ENCODE results near the gene FAM180B.

The FAM180B gene

GRCh38 chr11:47578524-47579494 is 7.7 kb upstream of the FAM180B start, which contains the start of the genes KBTBD4 and NDUFS3 (continued):
- TF ChIP-seq ZBTB1 (tag by site-specific recombination; IDR thresholded peaks at IDR 0.05) (no peak), ZNF211 (tag by site-specific recombination; IDR thresholded peaks at IDR 0.05; ENCODE audit: low read depth) (no peak), ZNF629 (tag by site-specific recombination; IDR thresholded peaks at IDR 0.05) (peak; percentile 94), ZNF837 (tag by site-specific recombination; IDR thresholded peaks at IDR 0.05) (no peak), ZNF23 (tag by site-specific recombination; IDR thresholded peaks at IDR 0.05; ENCODE audit: borderline replicate concordance) (no peak), ZNF560 (tag by site-specific recombination; IDR thresholded peaks at IDR 0.05; ENCODE audit: borderline replicate concordance) (no peak), ZNF521 (tag by site-specific recombination; IDR thresholded peaks at IDR 0.05) (no peak), ZNF24 (tag by site-specific recombination; IDR thresholded peaks at IDR 0.05) (peak; percentile 98), ZNF510 (tag by site-specific recombination; IDR thresholded peaks at IDR 0.05; ENCODE audit: insufficient replicate concordance) (no peak), ZNF501 (tag by site-specific recombination; IDR thresholded peaks at IDR 0.05) (peak; percentile 100), ZNF221 (tag by site-specific recombination; IDR thresholded peaks at IDR 0.05; ENCODE audit: borderline replicate concordance) (no peak), ZSCAN30 (tag by site-specific recombination; IDR thresholded peaks at IDR 0.05) (peak; percentile 81), SCRT2 (tag by site-specific recombination; IDR thresholded peaks at IDR 0.05) (peak; percentile 71), OSR2 (tag by site-specific recombination; IDR thresholded peaks at IDR 0.05) (0 out of 2 replicates have a peak, but pooled peaks have one; percentile 39), OVOL3 (tag by site-specific recombination; IDR thresholded peaks at IDR 0.05) (peak; percentile 90), KLF10 (tag by site-specific recombination; IDR thresholded peaks at IDR 0.05) (no peak; the same call in 1 of the 2 replicates), ZFP69B (tag by site-specific recombination; IDR thresholded peaks at IDR 0.05) (peak; percentile 90), ZNF155 (tag by site-specific recombination; IDR thresholded peaks at IDR 0.05) (no peak; the same call in 1 of the 2 replicates), ZNF280C (tag by site-specific recombination; IDR thresholded peaks at IDR 0.05) (no peak), ZNF133 (tag by site-specific recombination; IDR thresholded peaks at IDR 0.05) (no peak; the same call in 1 of the 2 replicates), ZNF174 (tag by site-specific recombination; IDR thresholded peaks at IDR 0.05) (no peak), ZNF544 (tag by site-specific recombination; IDR thresholded peaks at IDR 0.05) (no peak), ZNF610 (tag by site-specific recombination; IDR thresholded peaks at IDR 0.05; ENCODE audit: borderline replicate concordance) (peak; percentile 75; the same call in 1 of the 2 replicates), ZNF37A (tag by site-specific recombination; IDR thresholded peaks at IDR 0.05) (no peak), ZNF248 (tag by site-specific recombination; IDR thresholded peaks at IDR 0.05) (no peak), ZNF658 (tag by site-specific recombination; IDR thresholded peaks at IDR 0.05) (no peak), ZNF664 (tag by site-specific recombination; IDR thresholded peaks at IDR 0.05) (peak; percentile 32; the same call in 1 of the 2 replicates)
- TF ChIP-seq, protein P1, sequence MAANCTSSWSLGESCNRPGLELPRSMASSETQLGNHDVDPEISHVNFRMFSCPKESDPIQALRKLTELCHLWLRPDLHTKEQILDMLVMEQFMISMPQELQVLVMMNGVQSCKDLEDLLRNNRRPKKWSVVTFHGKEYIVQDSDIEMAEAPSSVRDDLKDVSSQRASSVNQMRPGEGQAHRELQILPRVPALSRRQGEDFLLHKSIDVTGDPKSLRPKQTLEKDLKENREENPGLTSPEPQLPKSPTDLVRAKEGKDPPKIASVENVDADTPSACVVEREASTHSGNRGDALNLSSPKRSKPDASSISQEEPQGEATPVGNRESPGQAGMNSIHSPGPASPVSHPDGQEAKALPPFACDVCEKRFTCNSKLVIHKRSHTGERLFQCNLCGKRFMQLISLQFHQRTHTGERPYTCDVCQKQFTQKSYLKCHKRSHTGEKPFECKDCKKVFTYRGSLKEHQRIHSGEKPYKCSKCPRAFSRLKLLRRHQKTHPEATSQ (tag by site-specific recombination; IDR thresholded peaks at IDR 0.05) = peak; percentile 96
- TF ChIP-seq, protein P2, sequence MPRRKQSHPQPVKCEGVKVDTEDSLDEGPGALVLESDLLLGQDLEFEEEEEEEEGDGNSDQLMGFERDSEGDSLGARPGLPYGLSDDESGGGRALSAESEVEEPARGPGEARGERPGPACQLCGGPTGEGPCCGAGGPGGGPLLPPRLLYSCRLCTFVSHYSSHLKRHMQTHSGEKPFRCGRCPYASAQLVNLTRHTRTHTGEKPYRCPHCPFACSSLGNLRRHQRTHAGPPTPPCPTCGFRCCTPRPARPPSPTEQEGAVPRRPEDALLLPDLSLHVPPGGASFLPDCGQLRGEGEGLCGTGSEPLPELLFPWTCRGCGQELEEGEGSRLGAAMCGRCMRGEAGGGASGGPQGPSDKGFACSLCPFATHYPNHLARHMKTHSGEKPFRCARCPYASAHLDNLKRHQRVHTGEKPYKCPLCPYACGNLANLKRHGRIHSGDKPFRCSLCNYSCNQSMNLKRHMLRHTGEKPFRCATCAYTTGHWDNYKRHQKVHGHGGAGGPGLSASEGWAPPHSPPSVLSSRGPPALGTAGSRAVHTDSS (tag by site-specific recombination; IDR thresholded peaks at IDR 0.05) = no peak; the same call in 1 of the 2 replicates
- TF ChIP-seq, protein P3, sequence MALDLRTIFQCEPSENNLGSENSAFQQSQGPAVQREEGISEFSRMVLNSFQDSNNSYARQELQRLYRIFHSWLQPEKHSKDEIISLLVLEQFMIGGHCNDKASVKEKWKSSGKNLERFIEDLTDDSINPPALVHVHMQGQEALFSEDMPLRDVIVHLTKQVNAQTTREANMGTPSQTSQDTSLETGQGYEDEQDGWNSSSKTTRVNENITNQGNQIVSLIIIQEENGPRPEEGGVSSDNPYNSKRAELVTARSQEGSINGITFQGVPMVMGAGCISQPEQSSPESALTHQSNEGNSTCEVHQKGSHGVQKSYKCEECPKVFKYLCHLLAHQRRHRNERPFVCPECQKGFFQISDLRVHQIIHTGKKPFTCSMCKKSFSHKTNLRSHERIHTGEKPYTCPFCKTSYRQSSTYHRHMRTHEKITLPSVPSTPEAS (tag by site-specific recombination; IDR thresholded peaks at IDR 0.05) = peak; percentile 85
- TF ChIP-seq, protein P4, sequence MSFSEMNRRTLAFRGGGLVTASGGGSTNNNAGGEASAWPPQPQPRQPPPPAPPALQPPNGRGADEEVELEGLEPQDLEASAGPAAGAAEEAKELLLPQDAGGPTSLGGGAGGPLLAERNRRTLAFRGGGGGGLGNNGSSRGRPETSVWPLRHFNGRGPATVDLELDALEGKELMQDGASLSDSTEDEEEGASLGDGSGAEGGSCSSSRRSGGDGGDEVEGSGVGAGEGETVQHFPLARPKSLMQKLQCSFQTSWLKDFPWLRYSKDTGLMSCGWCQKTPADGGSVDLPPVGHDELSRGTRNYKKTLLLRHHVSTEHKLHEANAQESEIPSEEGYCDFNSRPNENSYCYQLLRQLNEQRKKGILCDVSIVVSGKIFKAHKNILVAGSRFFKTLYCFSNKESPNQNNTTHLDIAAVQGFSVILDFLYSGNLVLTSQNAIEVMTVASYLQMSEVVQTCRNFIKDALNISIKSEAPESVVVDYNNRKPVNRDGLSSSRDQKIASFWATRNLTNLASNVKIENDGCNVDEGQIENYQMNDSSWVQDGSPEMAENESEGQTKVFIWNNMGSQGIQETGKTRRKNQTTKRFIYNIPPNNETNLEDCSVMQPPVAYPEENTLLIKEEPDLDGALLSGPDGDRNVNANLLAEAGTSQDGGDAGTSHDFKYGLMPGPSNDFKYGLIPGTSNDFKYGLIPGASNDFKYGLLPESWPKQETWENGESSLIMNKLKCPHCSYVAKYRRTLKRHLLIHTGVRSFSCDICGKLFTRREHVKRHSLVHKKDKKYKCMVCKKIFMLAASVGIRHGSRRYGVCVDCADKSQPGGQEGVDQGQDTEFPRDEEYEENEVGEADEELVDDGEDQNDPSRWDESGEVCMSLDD (tag by site-specific recombination; IDR thresholded peaks at IDR 0.05) = peak; percentile 79

Measured in HEK293 (cell line).